GDM1 (cell line): ENCODE data around the gene CIDEA.

ENCODE experiments used
- DNase-seq: peaks from one replicate; lab custom pipeline; 2025; lab: John Stamatoyannopoulos, UW

CIDEA gene

DNA sequence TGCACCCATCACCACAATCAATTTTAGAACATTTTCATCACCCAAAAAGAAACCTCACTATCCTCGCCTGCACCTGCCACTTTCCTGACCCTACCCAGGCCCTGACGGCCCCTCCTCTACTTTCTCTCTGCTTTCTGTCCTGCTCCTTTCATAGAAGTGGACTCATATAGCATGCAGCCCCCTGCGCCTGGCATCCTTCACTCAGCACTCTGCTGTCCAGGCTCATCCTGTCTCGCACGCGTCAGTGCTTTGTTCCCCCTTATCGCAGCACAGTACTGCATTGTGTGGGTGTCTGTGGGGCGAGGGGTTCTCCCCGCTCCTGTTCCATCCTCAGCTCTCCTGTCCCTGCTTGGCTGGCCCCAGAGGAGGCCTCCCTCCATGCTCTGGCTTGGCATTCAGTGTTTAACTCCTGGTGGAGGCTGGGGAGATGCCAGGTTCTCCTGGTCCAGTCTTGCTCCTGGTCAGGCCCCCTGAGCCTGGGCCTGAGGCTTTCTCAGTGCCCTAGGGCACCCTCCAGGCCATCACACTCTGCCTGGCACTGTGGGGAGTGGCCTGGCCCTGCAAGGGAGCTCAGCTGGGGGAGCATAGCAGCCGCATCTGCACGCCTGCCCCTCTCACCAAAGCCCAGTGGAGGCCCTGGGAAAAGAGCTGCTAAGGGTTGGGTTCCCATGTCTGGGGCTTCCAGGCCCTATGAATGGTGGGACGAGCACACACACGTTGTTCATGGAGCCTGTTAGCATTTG is 47.3 kb downstream of the CIDEA start:
- no peak for DNase-seq

GRCh38 chr18:12302391-12303147 is 48.4 kb downstream of the CIDEA start:
- no peak for DNase-seq

DNA sequence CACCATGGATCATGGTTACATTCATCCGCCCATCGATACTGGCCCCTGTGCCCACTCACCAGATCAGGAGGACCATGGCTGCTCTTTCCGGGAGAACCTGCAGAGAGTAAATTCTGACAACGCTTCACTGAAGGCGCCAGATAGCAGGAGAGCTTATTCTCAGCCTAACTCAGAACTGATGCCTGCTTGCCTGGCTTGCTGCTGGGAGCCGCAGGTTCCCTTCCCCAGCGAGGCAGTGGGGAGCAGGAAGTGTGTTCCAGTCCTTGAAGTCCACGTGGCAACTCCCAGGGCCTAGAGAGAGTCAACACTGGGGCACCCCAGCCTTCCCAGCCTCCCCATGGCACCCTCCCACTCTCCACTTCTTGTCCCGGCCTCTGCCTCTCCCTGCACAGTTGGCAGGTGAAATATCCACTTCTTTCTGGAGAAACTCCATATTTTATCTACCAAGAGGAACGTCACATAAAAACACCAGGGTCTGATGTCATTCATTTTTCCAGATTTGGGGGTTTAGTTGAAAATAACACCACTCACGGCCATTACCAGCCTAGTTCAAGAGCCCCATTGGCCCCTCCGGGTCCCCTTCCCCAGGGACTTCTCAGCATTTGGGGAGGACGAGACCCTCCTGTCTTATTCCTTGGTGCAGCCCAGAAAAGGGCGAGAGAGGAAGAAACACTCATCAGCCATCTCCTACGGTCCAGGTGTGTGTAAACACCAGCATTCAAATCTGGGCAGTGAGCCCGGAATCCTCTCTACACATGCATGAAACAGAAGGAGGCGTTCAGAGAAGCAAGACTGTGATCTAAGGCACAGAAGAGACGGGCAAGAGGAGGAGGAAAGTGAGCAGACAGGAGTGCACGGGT is 50.4 kb downstream of the CIDEA start:
- no peak for DNase-seq

- DNase-seq: no peak
Observed at GRCh38 chr18:12305211-12305610, 51.0 kb downstream of the CIDEA start.

- DNase-seq: no peak
Observed at GRCh38 chr18:12305930-12306629, 51.9 kb downstream of the CIDEA start.

DNA sequence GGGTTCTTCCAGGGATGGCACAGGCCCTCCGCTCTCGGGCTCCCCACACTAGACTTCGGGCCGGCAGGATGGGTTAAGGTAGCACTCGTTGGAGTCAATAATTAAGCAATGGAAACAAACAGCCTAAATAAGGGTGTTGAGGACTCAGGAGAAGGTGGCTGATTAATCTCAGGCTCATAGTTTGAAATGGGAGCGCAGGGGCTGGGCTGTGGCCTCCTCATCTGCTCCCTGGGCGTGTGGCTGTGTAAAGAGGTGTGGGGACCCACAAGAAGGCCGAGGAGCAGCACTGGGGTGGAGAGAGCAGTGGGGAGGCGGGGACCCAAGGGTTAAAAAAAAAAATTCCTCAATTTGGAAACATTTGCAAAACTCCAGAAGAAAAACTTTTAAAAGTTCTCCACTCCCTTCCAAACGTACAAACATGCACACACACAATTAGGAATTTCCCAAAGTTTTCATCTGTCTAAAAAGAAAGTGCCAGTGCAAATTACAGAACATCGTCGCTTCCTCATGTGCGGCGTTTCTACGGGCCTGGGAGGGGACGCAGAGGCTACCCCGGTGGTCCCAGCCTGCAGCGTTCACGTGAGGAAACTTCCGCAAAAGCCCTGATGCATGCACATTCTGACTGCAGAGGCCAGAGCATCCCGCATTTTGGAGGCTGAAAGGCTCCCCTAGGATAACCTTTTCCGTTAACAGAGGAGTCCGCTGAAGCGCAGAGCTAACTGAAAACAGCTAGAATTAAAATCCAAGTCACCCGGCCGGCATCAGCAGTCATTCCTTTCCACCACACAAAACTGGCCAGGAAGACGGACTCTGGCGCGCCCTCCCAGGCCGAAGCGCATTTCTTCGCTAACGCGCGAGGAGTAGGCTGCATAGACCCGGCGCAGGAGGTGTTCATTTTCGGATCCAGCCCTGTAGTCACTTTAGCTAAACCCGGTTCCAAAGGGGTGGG is 52.9 kb downstream of the CIDEA start:
- DNase-seq: no peak

- DNase-seq: peak; percentile 46
Observed at GRCh38 chr18:12307701-12308385, 53.7 kb downstream of the CIDEA start, which contains the start of gene TUBB6. Gene TUBB6 (plus strand): TSS chr18:12308241. CDS start chr18:12308293, 52 bp downstream.

- DNase-seq: peak; percentile 24
Observed at GRCh38 chr18:12308386-12309100, 54.4 kb downstream of the CIDEA start.

DNA sequence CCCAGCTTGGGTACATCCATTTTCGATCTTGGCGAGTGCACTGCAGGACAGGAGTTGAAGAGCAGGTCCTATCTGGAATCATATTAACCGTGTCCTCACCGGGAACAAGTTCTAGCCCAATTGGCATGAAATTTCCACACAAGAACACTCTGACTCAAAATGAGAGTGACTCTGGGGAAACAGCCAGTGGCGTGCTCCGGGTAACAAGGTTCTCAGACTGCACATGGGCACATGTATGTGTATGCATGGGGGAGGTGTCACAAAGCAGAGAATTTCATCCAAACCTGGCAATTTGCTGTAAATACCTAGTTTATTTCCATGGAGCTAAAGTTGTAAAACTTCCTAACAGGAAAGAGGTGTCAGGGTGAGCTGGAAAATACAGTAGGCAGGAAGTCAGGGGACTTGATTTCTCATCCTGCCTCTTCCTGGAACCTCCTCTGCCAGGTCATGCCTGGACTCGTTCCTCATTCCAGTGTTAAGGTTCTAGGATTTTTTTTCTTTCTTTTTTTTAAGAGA is 55.6 kb downstream of the CIDEA start:
- no peak for DNase-seq

- DNase-seq: no peak
Observed at GRCh38 chr18:12310762-12311161, 56.6 kb downstream of the CIDEA start.

- DNase-seq: no peak
Observed at GRCh38 chr18:12312976-12313375, 58.8 kb downstream of the CIDEA start.

DNA sequence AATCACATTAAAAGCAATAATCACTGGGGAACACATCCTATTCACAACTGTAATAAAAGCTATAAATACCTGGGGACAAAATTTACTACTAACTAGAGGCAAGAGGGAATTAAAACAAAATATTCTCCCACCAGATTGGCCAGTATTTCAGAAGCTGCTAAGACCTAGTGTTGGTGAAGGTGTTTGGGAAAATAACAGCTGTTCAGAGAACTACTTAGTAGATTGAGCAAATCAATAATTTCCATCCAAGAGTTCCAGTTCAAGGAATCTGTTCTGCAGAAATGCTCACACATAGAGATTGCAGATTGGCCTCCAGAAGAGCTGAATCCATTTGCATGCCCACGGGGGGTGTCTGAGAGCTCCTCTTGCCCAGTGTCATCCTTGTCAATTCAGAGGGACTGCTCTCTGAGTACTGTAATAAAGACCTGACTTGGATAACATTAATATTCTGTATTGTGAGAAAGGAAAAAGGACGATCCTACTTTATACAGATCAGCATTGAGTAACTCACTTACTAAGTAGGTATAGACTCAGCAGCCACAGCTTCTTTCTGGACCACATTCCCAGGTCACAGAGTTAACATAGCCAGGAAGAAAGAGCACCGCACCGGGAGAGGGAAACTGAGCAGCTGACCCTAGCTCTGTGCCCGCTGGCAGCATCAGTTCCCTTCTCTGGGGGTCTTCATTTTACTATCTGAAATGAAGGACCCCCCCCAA is 59.5 kb downstream of the CIDEA start:
- DNase-seq: no peak

GRCh38 chr18:12314591-12315305 is 60.6 kb downstream of the CIDEA start:
- DNase-seq: no peak

- DNase-seq: no peak
Observed at GRCh38 chr18:12315490-12315889, 61.3 kb downstream of the CIDEA start.

- no peak for DNase-seq
Observed at GRCh38 chr18:12315911-12316310, 61.8 kb downstream of the CIDEA start.

DNA sequence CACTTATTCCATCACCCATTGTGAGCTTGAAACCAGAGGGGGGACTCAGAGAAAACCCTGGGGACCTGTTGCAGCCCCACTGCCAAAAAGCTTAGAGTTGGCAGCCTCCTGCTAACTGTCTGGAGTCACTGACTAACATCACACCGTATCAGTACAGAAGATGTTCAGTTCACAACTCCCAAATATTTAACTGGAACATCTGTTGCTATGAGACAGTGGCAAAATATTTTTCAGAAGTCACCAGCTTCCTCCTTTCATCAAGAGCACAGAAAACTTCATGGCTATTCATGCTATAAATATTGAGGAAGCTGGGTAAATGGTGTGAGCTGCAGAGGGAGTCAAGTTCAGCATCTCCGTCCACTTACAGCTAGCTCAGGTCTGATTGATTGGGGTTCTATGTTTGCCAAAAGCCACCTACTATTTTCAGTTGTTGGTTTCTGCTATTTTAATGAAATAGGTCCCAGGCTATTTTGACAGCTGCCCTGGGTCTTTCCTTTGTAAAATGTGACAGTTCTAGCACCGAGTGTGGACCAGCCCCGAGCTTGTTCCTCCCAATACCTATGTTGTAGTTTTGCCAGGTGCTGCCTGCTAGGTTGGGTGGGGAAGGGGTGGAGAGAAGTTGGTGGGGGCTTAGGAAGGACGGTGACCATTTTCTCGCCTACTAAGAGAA is 63.6 kb downstream of the CIDEA start:
- no peak for DNase-seq

- DNase-seq: no peak
Observed at GRCh38 chr18:12318334-12318697, 64.2 kb downstream of the CIDEA start.
